Measurements from ENCODE around the gene IL17A.

Gene IL17A

GRCh38 chr6:52186075-52186474 is at the start of gene IL17A:
TSS of gene IL17A (plus strand) at chr6:52186375. CDS start at chr6:52186432, 57 bp downstream.
- no peak for DNase-seq

DNA sequence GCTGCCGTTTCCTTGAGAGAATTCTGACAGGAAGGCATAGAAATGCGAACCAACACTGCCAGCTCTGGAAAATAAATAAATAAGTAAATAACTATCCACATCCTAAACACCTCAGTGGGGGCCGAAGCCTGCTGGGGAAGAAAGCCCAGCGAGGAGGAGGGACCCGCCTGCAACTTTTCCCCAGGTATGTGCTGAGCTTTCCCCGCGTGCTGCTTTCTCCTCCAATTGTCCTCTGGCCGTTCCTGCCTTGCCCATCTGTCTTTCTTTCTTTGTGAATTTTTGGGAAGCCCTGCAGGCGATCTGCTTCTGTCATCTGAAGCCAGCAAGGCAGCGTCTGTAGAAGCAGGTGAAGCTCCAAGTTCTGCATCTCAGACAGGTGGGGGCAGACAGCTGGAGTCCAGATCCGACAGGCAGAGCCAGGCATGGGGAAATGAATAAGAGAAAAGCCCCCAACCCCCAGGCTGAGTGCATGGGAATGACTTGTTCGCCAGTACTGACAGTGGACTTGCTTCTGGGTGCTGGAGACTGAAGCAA is 49.2 kb upstream of the IL17A start:
- no peak for DNase-seq

GRCh38 chr6:52138284-52138683 is 47.9 kb upstream of the IL17A start:
- no peak for DNase-seq

DNA sequence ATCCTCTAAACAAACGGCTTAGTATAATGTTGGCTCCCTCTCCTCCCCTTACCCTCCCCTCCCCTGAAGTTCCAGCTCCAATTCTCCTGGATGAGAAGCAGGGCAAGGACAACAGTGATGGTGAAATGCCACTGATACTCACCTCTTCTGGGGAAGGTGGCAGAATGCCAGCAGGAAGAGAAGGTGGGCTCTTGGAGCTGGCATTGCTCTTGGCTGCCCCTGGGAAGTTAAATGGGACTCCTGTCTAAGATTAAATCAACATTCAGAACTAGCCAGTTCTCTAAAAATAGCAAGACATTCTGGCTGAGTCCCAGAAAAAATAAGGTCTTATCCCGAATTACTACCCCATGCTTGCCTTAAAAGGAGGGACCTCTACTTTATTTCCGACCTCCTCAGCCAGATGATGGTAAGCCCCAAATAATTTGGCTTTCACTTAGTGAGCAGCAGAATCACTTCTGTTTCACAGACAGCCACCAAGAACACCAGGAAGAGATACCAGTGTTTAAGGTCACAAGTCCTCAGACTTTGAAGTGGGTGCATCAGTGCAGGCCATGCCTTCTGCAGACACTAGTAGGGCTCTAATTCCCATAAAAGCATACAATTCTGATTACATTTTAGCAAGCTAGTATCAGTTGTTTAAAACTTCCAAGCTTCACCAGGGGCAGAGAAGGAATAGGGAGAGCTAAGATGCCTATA is 46.0 kb upstream of the IL17A start:
- DNase-seq: no peak

- no peak for DNase-seq
Observed at GRCh38 chr6:52141596-52141995, 44.6 kb upstream of the IL17A start.

DNA sequence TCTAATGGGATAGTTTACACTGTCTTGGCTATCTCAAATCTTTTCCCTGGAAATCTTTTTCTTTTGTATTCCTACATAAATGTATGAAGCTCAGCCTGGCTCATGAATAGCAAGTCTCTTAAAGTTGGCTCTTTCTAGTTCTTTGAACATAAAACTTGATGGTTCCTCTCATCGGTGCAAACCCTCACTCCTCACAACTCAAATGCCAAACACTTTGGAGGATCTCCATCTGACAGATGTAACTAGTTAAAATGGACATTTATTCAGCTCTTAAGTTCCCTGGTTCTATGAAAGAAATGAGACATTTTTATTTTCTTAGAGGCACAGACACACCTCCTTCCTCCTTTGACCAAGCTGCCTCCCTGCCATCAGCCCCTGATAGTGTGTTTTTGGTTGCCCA is 43.6 kb upstream of the IL17A start:
- DNase-seq: no peak

DNA sequence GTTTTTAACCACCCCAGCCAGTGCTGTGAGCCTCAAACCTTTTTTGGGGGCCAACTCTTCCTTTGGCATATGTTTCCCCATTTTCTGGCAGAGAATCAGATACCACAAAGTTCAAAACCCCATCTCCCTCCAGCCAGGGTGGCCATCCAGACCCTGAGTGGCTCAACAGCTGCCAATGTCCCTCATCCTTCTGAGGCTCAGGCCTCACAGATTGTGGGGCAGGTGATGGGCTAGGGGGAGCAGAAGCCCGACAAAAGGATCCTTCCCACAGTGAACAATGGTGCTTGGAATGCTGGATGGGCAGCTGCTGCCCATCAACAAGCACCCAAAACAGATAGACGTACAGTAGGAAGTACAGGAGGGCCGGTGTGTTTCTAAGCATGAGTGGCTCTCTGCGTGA is 42.6 kb upstream of the IL17A start:
- no peak for DNase-seq

GRCh38 chr6:52144196-52145076 is 41.7 kb upstream of the IL17A start:
- no peak for DNase-seq

DNA sequence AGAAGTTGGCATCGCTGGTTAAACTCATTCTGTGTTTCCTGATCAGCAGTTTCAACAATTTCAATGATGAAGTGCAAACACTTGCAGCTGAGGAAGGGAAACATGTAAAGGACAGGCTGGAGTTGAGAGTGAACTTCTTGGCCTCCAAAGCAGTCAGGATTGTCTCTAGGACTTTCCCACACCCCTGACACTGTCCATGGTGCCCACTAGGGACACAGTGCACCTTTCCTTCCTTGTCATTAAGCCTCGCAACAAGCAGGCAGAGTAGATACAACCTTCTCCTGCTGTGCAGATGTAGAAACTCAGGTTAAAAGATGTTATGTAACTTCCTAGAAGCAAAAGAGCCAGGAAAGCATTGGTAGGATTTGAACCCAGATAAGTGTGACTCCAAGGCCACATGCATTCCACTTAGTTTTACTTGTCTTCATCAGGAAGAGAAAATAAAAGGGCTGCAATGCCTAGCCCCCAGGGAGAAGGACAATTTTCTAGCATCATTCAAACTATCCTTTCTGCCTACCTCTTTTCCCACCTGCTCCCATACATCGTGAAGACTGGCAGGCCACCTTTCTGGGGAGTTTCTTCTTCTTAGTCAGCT is 39.2 kb upstream of the IL17A start:
- DNase-seq: no peak

DNA sequence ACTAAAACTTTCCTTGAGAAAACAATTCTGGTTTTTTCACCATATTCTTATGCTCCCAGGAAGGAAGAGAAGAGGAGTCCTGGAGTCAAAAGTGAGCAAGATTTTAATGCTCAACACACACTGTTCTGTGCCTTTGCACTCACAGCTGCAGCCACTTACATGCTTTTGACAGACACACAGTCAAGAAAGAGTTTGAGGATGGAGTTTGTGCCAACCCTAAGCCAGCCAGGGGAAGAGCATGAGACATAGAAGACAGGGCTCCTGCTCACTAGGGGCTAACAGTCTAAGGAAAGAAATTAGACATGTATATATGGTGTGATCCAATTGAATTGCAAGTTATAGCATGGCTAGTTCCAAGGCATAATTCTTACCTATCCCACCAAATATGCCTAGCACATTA is 37.1 kb upstream of the IL17A start:
- no peak for DNase-seq

DNA sequence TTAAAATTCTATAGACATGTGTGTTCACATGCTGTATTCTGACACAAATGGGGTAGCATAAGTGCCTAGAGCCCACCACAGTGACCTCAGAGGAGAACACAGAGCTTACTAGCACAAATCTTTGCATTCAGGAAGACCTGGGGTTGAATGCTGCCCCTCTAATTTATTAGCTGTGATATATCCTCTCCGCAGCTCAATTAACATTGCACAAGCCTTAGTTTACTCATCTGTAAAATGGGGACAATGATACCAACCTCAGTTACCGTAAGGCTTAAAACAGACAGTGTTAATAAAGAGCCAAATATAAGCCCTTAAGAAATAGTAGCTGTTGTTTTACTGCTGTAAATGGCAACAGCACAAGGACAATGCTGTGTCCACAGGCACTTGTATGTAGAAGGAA is 36.2 kb upstream of the IL17A start:
- DNase-seq: no peak

GRCh38 chr6:52152070-52152423 is 34.1 kb upstream of the IL17A start:
- DNase-seq: no peak

DNA sequence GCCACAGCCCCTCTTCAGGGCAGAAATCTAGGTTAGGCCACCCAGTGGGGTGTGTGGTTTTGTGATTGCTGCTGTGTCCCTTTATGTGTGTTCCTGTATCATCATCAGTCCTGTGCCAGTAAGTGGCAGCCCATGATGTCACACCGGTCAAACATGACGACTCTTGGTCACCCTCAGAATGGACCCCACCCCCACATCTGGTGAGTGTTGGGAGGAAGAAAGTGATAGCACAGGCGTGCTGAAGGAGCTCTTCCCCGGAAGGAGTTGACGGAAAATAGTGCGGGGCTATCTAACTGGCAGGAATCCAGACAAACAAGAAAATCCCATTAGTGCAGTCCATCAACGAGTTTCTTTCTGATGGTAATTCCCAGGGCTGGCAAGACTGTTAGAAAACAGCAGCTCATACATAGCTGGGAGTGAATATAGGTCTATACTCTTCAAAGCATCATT is 33.4 kb upstream of the IL17A start:
- DNase-seq: peak; percentile 90

DNA sequence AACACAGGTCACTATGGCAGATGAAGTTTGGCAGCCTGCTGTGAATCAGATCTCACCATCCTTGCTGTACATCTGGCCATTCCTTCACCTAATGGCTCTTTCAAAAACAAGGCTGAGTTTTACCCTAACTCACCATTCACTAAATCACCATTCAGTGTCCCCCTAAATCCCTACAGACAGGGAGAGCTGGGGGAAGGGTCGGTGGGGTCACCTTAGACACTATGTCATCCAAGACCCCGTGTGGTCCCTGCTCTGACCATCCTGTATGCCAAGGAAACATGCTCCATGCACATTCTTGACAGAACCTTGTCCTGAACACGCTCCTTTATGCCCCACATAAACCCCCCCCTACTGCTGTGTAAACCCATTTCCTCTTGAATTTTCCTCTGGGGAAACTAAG is 31.8 kb upstream of the IL17A start:
- no peak for DNase-seq

DNA sequence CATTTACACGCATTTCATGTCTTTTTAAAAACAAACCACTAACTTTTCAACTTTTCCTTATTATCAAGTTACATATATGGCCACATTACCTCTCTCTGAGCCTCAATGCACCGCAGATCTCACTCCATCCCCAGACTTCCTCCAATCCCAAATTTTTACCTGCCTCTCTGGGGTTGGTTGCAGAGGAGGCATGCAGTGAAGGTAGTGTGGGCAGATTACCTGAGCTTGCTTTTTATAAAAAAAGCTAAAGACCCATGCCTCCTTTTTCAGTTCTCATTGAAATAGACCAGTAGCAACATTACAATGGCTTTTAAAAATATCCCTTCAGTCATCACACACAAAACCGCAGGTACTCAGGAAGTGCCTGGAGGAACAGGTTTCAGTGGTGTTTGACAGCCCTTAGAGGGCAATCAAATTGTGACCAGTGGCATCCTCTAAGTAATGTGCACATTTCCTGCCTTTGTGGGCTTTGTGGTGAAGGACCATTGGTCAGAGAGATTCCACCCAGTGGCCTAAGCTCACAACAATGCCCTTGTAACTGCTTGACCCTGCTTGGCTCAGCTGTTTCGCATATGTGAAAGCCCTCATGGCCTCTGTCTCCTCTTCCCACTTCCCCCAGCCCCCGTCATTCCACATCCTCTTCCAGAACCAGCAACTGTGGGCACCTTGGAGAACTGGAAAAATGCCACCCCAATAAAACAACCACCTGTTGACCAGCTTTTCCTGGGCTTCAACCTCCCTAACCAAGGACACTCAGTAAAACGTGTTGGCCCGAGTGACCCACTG is 30.2 kb upstream of the IL17A start:
- no peak for DNase-seq

DNA sequence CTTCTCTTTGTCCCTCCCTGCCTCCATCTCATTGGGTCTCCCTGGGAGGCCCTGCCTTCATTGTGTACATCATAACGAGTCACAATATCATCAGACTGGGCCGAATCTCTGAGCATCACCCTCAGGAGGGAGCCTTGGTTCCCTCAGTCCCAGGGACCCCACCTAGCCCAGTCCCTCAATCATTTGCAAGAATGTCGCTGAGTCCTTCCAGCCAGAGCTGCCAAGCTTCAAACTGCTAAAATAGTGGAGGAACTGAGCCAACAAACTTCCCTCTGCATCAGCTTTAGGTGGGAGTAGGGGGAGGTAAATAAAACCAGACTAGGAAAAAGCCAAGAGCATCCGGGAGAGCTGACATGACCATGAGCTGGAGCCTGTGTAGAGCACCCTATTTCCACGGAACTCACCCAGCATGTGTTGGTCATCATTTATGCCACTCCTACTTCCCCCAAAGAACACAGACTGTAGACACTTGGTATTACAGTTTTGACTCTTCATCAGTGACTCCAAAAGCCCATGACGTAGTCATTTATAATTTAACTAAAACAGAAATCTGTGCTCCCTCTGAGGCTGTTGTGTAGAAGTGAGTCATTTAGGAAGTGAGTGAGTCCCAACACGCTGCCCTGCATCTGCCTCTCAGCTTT is 28.8 kb upstream of the IL17A start:
- DNase-seq: no peak

GRCh38 chr6:52160472-52161104 is 25.6 kb upstream of the IL17A start:
- no peak for DNase-seq

DNA sequence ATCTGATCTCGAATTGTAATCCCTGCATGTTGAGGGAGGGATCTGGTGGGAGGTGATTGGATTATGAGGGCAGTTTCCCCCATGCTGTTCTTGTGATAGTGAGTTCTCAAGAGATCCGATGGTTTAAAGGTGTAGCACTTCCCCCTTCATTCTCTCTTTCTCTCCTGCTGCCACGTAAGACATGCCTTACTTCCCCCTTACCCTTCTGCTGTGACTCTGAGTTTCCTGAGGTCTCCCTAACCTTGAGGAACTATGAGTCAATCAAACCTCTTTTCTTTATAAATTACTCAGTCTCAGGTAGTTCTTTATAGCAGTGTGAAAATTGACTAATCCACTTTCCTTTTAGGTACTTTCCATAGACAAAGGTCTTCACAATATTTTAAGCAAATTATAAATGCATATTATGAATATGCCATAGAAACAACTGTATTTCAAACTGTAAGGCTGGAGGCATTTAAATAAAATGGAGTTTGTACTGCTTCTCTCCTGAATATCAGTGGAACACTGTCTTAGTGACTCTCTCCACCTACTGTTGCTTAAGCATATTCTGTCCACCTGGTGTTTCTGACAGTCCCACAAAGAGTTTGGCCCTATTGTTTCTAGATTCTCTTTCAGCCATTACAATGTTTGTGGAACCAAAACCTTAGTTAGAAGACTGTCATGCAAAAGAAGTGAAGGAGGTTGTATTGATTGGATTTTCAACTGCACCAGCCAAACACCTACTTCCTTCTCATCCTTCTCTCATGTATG is 24.3 kb upstream of the IL17A start:
- DNase-seq: peak; percentile 27

GRCh38 chr6:52162940-52163908 is 23.0 kb upstream of the IL17A start:
- DNase-seq: peak; percentile 48

All from NCI-H82 (cell line).